COR-L47 (cell line): Measurements from ENCODE around the gene PPP1CA.
A peak's percentile ranks its signal among the peaks of the same experiment; 100 is the strongest.

Source experiments
- DNase-seq: peaks from one replicate; lab custom pipeline; 2025; lab: John Stamatoyannopoulos, UW

PPP1CA gene

GRCh38 chr11:67401495-67402191, at the start of gene PPP1CA:
Gene PPP1CA (minus strand): TSS chr11:67401858. CDS start chr11:67401782, 76 bp downstream.
- peak; percentile 82 for DNase-seq

GRCh38 chr11:67450796-67451657, 49.4 kb upstream of the PPP1CA start:
- no peak for DNase-seq

- DNase-seq, result no peak
These were observed 47.6 kb upstream of the PPP1CA start for GRCh38 chr11:67449116-67449844.

GRCh38 chr11:67448220-67448609, 46.6 kb upstream of the PPP1CA start:
- DNase-seq, result no peak

GRCh38 chr11:67445515-67445914, 43.9 kb upstream of the PPP1CA start:
- no peak for DNase-seq

- no peak for DNase-seq
These were observed 41.1 kb upstream of the PPP1CA start for GRCh38 chr11:67442504-67443404.

GRCh38 chr11:67441731-67442351, 40.2 kb upstream of the PPP1CA start:
- no peak for DNase-seq

- DNase-seq, result no peak
These were observed 39.5 kb upstream of the PPP1CA start for GRCh38 chr11:67441098-67441563.

- DNase-seq, result no peak
These were observed 38.8 kb upstream of the PPP1CA start for GRCh38 chr11:67440229-67441097.

- no peak for DNase-seq
These were observed 37.9 kb upstream of the PPP1CA start for GRCh38 chr11:67439321-67440228.

GRCh38 chr11:67438158-67438902, 36.7 kb upstream of the PPP1CA start:
- no peak for DNase-seq

- DNase-seq, result no peak
These were observed 36.1 kb upstream of the PPP1CA start for GRCh38 chr11:67437809-67438157.

GRCh38 chr11:67437082-67437808, 35.6 kb upstream of the PPP1CA start, which contains the start of gene PTPRCAP:
Gene PTPRCAP (minus strand): TSS chr11:67437682. CDS start chr11:67437619, 63 bp downstream.
- DNase-seq, result no peak

GRCh38 chr11:67436459-67437081, 34.9 kb upstream of the PPP1CA start:
- DNase-seq, result no peak

GRCh38 chr11:67435727-67436458, 34.2 kb upstream of the PPP1CA start:
- DNase-seq, result no peak

- no peak for DNase-seq
These were observed 33.5 kb upstream of the PPP1CA start for GRCh38 chr11:67435031-67435726.
